Brain microvascular endothelial cell (primary cell): ENCODE measurements around the gene APP.

Experiments
- DNase-seq: peaks from one replicate; pipeline ENCODE4 v3.0.0-alpha.2; 2020
- H3K27ac ChIP-seq: fragments of 250-450 bp; sonication (Bioruptor Pico); 2 replicates; pipeline ENCODE4 v1.5.1; 2020; ENCODE audit warnings: mild to moderate bottlenecking, moderate library complexity
- H3K27me3 ChIP-seq: fragments of 250-450 bp; sonication (Bioruptor Pico); replicated peaks from 2 replicates; pipeline ENCODE4 v1.5.1; 2020; ENCODE audit warnings: mild to moderate bottlenecking
- H3K36me3 ChIP-seq: fragments of 250-450 bp; sonication (Bioruptor Pico); replicated peaks from 2 replicates; pipeline ENCODE4 v1.5.1; 2020; ENCODE audit warnings: mild to moderate bottlenecking
- H3K4me3 ChIP-seq: 2 replicates; pipeline ENCODE4 v1.5.1; 2011; ENCODE audit warnings: low read depth, mild to moderate bottlenecking, control low read depth, low read length, moderate library complexity
- CTCF ChIP-seq: IDR thresholded peaks from 2 replicates; pipeline ENCODE4 v1.5.1; 2011; ENCODE audit warnings: low read depth, mild to moderate bottlenecking, moderate library complexity, low read length, control low read depth, inconsistent platforms; ENCODE audit errors: missing control alignments
- in situ Hi-C: cut with HindIII; loops from 2 replicates; pipeline ENCODE4 v1.10.0; 2017; ENCODE audit warnings: low sequenced_read_pairs, low pct_ligation_motif_present

APP gene

GRCh38 chr21:25985990-25986389 is 184.6 kb downstream of the APP start:
- H3K27ac ChIP-seq = no peak overlapping the region
- no peak for TF ChIP-seq CTCF
- peaks cover 18% of the 10 kb centered on the region for H3K36me3 ChIP-seq
- DNase-seq = no peak
- H3K4me3 ChIP-seq = no peak overlapping the region
- in situ Hi-C loops = no loop called here
- H3K27me3 ChIP-seq = no peaks in the 10 kb centered on the region

GRCh38 chr21:25984538-25984937 is 186.0 kb downstream of the APP start:
- Histone ChIP-seq H3K27me3 (no peaks in the 10 kb centered on the region), H3K4me3 (no peak overlapping the region), H3K27ac (no peak overlapping the region), H3K36me3 (peaks cover 27% of the 10 kb centered on the region)
- no peak for TF ChIP-seq CTCF
- in situ Hi-C loops = no loop called here
- no peak for DNase-seq

GRCh38 chr21:25983745-25984144 is 186.8 kb downstream of the APP start:
- H3K27ac ChIP-seq = no peak overlapping the region
- no peak for TF ChIP-seq CTCF
- DNase-seq = no peak
- no peak overlapping the region for H3K4me3 ChIP-seq
- in situ Hi-C loops = no loop called here
- peaks cover 29% of the 10 kb centered on the region for H3K36me3 ChIP-seq
- H3K27me3 ChIP-seq = no peaks in the 10 kb centered on the region

- in situ Hi-C loops = no loop called here
- Histone ChIP-seq H3K27ac (no peak overlapping the region), H3K4me3 (no peak overlapping the region), H3K36me3 (peaks cover 37% of the 10 kb centered on the region), H3K27me3 (no peaks in the 10 kb centered on the region)
- no peak for DNase-seq
- TF ChIP-seq CTCF = no peak
Observed at GRCh38 chr21:25980710-25981109, 189.9 kb downstream of the APP start.

- Histone ChIP-seq H3K27ac (no peak overlapping the region), H3K36me3 (peaks cover 38% of the 10 kb centered on the region), H3K4me3 (no peak overlapping the region), H3K27me3 (no peaks in the 10 kb centered on the region)
- TF ChIP-seq CTCF = no peak
- in situ Hi-C loops = no loop called here
- DNase-seq = no peak
Observed at GRCh38 chr21:25979845-25980616, 190.5 kb downstream of the APP start.

GRCh38 chr21:25977068-25977611 is 193.4 kb downstream of the APP start:
- TF ChIP-seq CTCF = no peak
- DNase-seq = no peak
- Histone ChIP-seq H3K27me3 (no peaks in the 10 kb centered on the region), H3K27ac (no peak overlapping the region), H3K36me3 (peaks cover 52% of the 10 kb centered on the region), H3K4me3 (no peak overlapping the region)
- in situ Hi-C loops = no loop called here
